Breast epithelium (tissue), 3 donors: ENCODE results near the gene NKIRAS1.
"Not testable (repeated sequence)": the region's sequence is repeated elsewhere in the genome, so short reads cannot be mapped to it uniquely, and the experiment has no call there.

Source experiments
- POLR2A ChIP-seq: fragments of 450-650 bp; IDR thresholded peaks from one replicate; pipeline ENCODE4 v1.6.1; 2016; ENCODE audit warnings: antibody characterized with exemption, mild to moderate bottlenecking, moderate library complexity
- POLR2AphosphoS5 ChIP-seq, 3 donors: sonication (generic); formaldehyde crosslinking; IDR thresholded peaks; one replicate each; pipeline ENCODE4 v1.6.1; 2017; ENCODE audit warnings: antibody characterized with exemption in 3 of 3

- not testable (repeated sequence) for TF ChIP-seq POLR2AphosphoS5 (IDR thresholded peaks at IDR 0.05); POLR2A
Measured at GRCh38 chr3:23918331-23918730, 1.5 kb upstream of the NKIRAS1 start.
